Inflammatory macrophage treated with lipopolysaccharide for 4 hours (primary cell): ENCODE data around the gene FARP2.

Source experiments
- DNase-seq: peaks from one replicate; pipeline ENCODE4 v3.0.0-alpha.2; 2020

FARP2 gene

DNA sequence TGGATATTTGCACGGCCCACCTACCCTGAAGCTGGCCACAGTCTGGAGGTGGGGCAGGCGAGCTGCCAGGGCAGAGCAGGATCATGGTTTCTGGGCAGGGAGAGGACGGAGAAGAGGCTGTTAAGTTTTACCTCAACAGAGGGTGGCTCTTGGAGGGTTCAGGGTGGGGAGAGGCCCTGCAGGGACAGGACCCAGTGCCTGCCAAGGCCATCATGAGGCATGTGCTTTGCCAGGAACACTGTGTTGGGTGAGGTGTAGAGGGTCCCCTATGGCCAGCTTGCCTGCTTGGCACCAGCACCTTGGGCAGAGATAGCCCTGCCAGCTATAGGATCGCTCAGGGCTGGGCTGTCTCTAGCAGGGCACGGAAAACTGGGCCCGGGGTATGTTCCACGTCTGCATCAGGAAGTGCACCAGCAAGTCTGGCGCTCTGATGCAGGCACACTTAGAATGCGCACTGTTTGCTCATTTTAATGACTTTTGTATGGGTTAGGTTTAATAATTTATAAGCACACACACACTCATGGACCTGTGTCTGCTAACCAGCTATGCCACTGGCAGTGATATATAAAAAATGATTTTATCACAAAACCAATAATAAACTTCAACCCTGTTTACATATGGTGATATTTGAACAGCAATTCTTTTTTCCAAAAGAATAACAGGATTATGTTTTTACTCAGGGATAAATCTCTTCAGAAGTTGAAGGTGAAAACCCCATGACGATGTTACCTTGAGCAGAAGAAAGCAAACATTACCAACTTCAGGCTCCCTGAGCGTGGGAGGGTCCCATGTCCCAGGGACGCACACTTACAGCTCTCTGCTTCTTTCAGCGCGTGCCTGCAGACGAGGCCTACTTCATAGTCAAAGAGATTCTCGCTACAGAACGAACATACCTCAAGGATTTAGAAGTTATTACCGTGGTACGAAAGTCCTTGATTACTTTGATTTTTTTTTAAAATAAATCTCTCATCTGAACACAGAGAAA is 105.9 kb downstream of the FARP2 start:
- DNase-seq = no peak

DNA sequence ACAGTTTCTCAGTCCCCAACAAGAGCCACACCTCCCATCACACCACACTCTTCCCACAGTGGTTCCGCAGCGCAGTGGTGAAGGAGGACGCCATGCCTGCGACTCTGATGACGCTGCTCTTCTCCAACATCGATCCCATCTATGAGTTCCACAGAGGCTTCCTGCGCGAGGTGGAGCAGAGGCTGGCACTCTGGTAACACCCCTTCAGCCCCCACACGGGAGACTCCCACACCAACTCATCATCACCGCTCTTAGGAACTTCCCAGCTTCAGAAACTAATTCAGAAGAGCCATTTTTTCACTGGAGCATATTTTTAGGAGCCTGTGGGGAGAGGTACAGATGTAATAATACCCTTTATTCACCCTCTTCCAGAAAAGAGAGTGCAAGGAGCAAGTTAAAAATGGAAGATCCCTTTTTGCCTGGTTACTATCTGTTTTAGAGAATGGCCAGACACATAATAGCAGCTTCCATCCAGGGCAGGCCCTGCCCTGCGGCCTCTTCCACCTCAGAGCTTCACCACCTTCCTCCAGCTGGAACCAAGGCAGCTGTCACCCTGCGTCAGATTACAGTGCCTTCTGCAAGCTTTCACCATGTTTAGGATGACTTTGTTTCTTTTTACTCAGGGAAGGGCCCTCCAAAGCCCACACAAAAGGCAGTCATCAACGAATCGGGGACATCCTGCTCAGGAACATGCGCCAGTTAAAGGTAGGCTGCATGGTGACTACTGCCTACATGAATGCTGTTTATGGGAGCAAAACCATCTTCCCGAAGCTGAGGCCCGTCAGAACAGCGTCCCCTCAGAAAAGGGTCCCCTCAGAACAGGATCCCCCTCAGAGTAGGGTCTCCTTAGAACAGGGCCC is 107.4 kb downstream of the FARP2 start:
- DNase-seq = no peak

DNA sequence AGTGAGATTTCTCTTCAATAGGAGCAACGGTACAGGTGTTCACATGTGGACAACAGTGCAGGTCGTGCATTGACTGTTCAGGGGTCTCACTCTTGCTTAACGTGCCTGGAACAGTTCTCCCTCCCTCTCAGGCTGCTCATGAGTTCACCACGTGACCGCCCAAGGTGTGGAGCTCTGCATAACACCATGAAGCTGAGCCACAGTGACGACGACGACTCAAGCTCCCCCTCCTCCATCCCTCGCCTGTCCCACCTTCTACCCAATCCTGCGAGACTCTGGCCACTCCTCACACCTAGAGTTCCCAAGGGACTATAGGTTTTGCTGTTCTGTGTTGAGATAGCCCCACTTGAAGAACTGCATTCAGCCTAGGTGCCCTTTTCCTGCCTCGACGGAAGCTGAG is 109.5 kb downstream of the FARP2 start:
- DNase-seq = no peak

DNA sequence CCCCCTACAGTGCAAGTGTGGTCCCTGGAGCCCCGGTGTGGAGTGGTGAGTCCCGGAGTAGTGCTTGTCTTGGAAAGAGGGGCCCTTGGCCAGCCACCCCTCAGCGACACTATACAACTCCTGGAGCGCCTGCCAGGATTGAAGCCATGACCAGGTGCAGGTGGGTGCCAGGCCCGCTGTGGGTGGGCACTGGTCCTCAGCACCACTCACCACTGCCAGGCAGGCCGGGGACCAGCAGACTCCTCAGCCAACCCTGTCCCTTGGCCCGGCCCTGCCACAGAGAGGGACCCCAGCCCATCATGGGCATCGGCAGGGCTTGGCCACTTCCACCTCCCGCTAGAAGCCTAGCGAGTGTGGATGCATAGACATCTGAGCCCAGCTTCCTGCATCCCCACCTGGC is 110.1 kb downstream of the FARP2 start:
- DNase-seq = no peak

DNA sequence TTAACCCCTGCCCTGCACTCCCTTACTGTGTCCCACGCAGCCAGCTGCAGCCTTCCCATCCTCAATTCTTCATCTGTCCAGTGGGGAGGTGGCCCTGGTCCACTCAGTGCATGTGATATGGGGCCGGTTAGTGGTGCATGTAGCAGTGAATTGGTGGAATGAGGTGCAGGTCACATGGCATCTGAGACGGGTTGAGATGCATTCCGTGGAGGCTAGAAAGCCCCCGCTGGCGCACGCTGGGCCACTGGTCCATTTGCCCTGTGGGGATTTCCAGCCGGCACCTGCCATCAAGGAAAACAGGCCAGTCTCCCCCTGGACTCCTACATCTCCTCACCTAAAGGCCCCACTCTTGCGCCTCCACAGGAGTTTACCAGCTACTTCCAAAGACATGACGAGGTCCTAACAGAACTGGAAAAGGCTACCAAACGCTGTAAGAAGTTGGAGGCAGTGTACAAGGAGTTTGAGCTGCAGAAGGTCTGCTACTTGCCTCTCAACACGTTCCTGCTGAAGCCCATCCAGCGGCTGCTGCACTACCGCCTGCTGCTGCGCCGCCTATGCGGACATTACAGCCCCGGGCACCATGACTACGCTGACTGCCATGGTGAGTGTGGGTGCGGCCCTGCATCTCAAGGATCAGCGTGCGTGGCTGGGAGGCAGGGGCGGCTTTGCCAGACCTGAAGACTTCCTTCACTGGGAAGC is 111.8 kb downstream of the FARP2 start:
- DNase-seq = no peak

DNA sequence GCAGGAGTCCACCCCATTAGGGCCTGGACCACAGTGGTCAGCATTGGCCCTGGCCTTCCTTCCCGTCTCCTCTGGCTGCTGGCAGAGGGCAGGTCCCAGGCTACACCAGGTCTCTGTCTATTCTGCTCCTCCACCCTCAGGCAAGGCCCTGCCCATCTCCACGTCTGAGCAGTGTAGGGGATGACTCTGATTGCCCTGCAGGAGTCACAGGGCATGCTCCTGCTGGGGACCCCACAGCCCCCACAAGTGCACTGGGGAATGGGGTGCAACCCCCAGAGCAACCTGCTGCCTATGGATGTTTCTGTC is 112.3 kb downstream of the FARP2 start:
- no peak for DNase-seq

DNA sequence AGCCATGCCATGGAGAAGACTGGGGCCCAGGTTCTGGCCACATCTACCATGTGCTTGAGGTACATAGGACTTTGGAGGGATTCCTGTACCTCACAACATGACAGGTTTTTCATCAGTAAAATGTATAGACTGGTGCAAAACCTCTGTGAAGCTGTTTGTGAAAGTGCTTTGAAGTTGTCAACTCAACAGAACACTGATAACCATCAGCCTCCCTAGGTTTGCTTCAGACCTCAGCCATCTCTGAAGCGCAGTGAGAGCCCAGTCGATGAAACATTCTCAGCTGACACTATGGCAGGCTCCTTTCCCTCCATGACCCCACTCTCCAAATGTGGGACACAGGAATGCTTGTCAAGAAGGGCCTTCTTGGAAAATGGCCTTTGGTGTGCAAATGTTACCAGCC is 113.7 kb downstream of the FARP2 start:
- DNase-seq = no peak

DNA sequence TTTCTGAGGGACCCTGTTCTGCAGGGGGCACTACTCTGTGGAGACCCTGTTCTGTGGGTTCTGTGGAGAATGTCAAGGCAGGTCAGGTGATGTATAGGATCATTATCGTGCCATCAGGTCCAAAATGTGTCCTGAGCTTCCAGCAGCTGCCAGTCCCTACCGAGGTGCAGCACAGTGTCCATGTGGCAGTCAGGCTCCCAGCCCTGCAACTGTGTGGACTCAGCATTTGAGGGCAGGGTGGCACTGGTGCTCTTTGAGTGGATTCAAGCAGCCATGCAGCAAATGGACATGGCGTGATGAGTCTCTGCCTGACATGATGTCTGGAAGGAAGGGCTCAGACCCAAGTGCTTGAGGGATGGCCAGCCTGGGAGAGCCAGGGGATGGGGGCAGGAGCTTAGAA is 117.3 kb downstream of the FARP2 start:
- DNase-seq = no peak

DNA sequence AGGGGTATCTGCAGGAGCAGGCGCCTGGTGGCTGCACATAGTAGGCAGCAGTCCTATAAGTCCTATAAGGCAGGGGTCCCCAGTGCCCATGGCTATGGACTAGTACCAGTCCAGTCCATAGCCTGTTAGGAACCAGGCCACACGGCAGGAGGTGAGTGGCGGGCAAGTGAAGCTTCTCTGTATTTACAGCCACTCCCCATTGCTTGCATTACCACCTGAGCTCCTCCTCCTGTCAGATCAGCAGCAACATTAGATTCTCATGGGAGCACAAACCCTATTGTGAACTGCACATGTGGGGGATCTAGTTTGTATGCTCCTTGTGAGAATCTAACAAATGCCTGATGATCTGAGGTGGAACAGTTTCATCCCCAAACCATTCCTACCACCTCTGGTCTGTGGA is 119.2 kb downstream of the FARP2 start:
- no peak for DNase-seq

DNA sequence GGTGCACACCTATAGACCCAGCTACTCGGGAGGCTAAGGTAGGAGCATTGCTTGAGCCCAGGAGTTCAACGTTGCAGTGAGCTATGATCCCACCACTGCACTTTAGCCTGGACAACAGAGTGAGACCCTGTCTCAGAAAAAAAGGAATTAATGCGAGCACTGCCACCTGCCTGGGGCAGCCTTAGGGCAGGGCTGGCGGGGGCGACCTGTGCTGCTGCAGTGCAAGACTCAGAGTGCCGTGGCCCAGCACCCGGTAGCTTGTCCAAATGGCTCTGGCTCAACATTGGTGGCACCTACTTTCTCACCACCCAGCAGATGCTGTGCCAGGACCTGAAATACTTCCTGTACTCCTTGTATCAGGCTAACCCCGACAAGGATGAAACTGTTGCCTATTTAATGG is 122.1 kb downstream of the FARP2 start:
- DNase-seq = no peak

DNA sequence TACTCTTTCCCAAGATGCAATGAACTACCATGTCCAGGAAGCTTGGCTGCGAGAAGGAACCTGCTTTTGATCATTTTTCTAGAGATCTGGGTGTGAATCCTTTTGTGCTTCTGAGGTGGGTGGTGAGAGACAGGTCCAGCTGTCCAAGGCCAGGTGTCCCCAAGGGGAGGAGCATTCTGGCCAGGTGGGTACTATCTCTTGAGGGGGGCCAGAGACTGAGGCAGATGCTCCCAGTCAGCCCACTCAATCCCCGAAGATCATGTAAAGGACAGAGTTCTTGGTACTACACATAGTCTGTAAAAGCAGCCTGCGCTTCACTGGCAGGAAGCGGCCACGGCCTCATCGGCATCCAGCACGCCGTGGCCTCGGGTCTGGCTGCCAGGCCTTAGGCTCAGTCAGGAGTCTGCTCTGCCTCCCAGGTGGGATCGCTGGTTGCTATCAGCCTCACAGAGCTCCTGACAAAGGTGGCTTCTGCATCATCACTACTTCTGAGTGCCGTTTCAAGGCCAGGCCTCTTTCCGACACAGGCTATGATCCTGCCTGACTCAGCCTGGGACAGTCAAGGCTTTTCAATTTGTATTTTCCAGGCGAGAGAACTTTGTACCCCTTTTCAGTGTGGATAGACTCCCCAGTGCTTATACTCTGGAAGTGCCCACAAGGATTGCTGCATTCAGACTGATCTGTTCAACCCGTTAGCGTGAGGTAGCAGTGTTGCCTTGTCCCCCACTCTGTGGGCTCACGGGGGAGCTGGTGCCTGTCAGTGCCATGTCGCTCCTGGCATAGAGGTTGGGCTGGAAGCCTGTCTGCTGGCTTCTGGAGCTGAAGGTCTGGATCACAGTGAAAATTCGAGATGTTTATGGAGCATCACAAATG is 123.2 kb downstream of the FARP2 start:
- DNase-seq = no peak

DNA sequence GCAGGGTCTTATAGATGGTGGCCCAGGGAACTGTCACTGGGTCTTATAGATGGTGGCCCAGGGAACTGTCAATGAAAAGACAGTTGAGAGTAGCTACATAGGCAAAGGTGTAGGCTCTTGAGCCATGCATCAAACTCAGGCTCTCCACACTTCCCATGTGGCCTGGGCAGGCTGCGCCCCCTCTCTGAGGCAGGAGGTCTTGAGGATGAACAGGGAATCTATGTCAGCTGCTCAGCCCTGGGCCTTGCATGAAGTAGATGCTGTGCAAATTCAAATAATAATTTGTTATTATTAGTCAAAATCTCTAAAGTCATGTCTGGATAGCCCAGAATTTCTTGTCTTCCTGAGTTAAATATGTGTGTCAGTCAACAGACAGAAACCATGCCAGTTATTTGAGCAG is 125.6 kb downstream of the FARP2 start:
- DNase-seq = no peak

DNA sequence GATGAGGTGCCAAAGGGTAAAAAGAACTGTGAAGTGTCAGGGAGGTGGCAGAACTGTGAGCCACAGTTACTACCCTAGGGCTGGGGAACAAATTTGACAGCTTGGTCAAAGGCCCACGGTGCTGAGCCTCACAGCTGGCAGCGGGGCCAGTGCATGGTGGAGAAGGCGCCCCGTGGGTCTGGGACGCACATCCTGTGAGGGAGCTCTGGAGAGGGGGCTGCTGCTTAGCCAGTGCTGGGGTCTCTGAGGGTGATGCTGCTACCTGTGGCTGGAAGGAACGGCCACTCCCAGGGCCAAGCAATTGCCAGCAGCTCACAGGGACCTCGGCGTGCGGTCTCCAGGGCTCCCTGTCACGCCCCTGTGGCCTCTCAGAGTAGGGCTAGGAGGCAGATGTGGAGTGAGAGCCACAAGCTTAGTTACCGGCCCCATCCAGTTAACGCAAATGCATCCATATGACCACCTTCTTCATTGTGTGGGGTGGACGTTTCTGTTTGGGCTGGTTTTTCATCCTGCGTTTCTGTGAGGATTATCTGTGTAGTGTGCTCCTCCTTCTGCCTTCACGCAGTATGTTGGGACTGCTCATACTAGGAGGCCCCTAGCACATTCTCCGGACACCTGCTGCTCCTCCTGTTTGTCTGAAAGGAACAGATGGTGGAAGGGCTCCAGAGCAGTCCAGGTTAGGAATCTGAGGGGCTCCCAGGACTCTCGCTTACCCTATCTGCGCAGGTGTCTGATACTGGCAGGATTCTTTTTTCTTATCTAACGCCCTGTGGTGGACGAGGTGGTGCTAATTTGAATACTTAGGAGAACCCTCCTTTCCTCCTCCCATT is 126.3 kb downstream of the FARP2 start:
- DNase-seq = no peak

DNA sequence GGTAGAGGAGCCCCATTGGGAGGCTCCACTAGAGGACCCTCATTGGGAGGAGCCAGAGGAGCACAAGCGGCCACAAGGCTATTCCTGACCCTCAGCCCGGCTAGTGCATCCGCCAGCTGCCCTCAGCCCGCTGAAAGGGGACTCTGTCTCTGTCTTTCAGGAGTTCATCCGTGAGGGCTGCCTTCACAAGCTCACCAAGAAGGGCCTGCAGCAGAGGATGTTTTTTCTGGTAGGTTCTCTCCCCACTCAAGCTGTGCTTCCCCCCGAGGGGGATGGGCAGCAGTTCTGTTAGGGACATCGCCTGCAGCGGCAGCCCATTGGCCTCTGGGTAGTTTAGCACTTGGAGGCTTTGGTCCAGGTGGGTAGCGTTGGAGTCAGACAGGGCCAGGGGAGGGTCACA is 127.2 kb downstream of the FARP2 start:
- DNase-seq = no peak

DNA sequence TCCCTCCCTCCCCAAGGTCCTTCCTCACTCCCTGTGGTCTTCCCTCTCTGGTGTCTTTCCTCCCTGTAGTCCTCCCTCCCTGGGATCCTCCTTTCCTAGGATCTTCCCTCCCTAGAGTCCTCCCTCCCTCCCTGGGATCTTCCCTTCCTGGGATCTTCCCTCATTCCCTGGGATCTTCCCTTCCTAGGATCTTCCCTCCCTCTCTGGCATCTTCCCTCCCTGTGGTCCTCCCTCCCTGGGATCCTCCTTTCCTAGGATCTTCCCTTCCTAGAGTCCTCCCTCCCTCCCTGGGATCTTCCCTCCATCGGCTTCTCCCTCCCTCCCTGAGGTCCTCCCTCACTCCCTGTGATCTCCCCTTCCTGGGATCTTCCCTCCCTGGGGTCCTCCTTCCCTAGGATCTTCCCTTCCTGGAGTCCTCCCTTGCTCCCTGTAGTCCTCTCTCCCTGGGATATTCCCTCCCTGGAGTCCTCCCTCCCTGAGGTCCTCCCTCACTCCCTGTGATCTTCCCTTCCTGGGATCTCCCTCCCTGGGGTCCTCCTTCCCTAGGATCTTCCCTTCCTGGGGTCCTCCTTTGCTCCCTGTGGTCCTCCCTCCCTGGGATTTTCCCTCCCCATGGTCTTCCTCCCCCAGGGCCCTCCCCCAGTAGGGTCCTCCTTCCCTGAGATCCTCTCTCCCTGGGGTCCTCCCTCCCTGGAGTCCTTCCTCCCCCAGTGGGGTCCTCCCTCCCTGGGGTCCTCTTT is 129.3 kb downstream of the FARP2 start:
- DNase-seq = no peak

DNA sequence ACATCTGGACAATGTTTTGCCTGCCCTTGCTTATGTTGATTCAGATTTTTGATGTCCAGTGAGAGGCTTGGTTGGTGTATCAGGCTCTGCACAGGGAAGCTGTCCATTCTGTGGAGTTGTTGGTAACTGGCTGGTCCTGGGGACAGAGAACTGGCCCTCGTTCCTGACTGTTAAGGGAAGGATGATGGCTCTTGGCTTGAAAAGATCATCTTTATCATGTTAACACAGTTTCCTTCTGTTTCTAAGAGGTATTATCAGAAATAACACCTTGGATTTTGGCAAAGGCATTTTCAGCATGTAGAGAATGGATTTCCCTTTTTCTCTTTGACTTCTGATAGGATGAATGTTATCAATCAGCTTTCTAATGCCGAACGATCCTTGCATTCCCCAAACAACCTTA is 133.0 kb downstream of the FARP2 start:
- no peak for DNase-seq

DNA sequence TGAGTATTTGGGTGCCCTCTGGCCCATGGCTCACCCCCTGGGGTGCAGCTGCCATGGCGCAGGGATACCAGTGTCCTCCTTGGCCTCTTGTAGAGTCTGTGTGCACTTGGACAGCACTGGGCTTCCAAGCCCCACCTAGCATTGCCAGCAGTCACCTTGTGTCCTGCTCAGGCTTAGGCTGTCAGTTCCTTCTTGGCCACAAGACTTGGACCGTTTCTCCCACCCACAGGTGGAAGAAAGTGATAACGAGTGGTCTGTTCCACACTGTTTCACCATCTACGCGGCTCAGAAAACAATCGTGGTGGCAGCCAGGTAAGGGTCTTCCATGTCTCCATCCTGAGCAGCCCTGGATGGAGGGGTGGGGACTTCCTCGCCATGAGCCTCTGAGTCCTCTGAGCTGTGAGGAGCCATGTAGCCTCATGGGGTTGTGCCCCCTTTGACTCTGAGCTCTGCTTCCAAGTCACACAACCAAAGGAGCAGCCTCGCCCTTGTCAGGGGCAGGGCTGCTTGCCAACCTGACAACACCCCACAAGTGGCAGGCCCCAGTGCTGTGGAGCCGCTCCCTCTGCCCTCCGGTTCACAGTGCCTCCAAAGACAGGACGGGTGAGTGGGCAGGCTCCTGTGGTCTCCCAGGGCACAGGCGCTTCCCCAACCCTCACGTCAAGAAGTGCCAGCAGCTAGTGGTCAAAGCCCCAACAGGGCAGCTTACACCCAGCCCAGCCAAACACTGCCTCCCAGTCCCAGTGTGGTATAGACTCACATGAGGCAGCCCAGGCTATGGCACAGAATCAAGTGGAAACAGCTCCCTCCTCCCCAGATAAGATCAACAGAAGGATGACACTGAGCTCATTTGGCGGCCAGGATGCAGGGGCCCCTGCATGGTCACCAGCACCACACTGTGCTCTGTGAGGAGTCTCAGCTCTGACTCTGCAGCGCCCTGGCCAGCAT is 133.9 kb downstream of the FARP2 start:
- DNase-seq = no peak

DNA sequence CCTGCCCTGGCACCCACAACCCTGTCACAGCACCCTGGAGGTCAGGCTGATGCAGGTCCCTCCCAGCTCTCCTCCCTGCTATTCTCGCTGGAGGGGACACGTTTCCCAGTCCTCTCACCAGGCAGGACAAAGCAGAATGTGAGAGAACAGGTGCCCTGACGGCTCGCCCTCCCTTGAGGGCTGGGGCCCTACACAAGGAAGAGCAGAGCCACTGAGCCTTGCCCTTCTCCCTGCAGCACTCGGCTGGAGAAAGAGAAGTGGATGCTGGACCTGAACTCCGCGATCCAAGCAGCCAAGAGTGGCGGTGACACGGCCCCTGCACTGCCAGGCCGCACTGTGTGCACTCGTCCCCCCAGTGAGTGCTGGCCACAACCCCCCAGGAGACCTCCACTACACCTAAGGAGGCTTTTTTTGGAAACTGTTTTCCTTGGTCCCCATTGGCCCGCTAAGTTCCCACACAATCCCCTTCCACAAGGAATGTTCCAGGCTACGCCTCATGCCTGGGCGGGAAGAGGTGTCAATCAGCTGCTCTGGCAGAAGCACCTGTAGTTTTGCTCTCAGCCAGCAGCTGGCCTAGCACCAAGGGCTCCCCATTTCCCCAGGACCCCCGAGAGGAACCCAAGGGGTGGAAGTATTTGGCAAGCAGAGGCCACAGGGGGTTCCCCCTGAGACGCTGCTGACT is 134.9 kb downstream of the FARP2 start:
- DNase-seq = no peak

DNA sequence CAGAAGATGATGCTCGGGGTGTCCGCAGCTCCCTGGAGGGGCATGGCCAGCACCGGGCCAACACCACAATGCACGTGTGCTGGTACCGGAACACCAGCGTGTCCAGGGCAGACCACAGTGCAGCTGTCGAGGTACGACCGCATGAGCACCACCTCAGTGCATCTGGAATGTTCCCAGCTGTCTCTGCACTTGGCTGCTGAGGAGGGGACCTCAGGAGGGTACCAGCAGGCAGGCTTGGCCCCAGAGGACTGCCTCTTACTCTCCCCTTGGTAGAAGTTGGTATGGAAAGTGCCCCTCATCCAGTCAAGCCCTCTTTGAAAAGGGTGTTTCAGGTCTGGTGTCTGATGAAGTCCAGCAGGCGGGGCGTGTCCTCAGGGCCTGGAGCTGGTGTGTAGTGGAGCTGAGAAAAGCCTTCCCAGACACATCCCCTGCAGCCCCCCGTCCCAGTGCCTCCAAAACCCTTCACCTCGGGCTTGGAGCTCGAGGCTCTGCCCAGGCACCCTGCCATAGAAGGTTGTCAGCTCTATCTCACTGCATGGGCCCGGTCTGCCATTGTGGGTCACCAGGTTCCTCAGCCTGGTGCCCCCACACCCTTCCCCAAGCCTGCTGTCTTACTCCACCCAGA is 135.6 kb downstream of the FARP2 start:
- DNase-seq = no peak
